ENCODE measurements around the gene FPR3. TPM values are rescaled to one million over a fixed set of nuclear protein-coding genes. Genes with fewer than 3 reads are reported as not detected.

The FPR3 gene
- total and polyA plus RNA-seq, 9 of the 15 experiments (the other 6 are each of a cell fraction or from before 2014, with no cell fraction given): 0.08 to 0.51 (median 0.22) TPM; not detected in 1

DNA sequence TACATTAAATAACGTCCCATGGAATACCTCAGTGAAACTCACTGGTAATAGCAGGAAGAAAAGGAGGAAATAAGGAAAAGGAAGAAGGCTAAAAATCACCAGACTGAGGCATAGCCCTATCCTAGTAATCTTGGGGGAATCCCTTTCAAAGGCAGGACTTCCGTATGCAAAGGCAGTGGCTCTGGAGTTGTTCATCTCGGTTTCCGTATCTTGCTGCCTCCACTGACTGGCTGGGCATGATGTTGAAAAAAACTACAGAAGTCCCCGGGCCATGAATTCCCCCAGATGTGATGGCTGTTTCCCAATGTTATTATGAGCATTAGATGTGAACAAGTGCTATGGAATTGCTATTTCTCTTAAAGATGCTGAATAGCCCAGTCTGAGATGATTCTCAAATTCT lies 28.5 kb upstream of the FPR3 start:
- Histone ChIP-seq H2AFZ (ENCODE audit: low read depth, low read length) (no peak overlapping the region), H3K9me1 (ENCODE audit: control insufficient read depth, insufficient read depth, low read length) (no peaks in the 10 kb centered on the region), H3K36me3 (ENCODE audit: control insufficient read depth, insufficient read depth, low read length) (no peaks in the 10 kb centered on the region), H3K27me3 (ENCODE audit: control insufficient read depth in 2 of 2, insufficient read depth in 2 of 2, low read length in 2 of 2) (no peaks in the 10 kb centered on the region), H4K20me1 (replicated peaks; ENCODE audit: control insufficient read depth, insufficient read depth, low read length) (no peaks in the 10 kb centered on the region), H3K27ac (ENCODE audit: extremely low read depth, low read depth, low read length) (no peak overlapping the region), H3K4me1 (replicated peaks in 1 of 2; ENCODE audit: control insufficient read depth in 2 of 2, insufficient read depth in 2 of 2, low read length in 2 of 2) (peaks cover 0 to 13% of the 10 kb centered on the region in 2 experiments; a peak in 2 of 5 replicates), H3K4me3 (no peak overlapping the region), H3K79me2 (ENCODE audit: control insufficient read depth, insufficient read depth, low read length) (no peaks in the 10 kb centered on the region), H3K9me3 (replicated peaks; ENCODE audit: control insufficient read depth, insufficient read depth, low read depth, low read length) (0 out of 2 replicates have a peak, but pooled peaks cover 2% of the 10 kb centered on the region), H3K9ac (ENCODE audit: insufficient read depth in 1 of 2, low read depth in 2 of 2, low read length in 2 of 2) (no peak overlapping the region), H3K4me2 (ENCODE audit: insufficient read depth, low read length) (no peak overlapping the region)
- in situ Hi-C loops (cut with MboI) (no loop called here), intact Hi-C loops (cut with micrococcal nuclease) (no loop called here)
- POLR2A ChIA-PET: interaction anchor here (0.6 kb wide), 1 partner anchor 35 kb away, joined by 3 read pairs; no protein-coding TSS in a partner anchor
- DNase-seq (ENCODE audit: extremely low read depth in 1 of 4, low spot score in 3 of 4) (no peak), ATAC-seq (no peak), FAIRE-seq (no peak)
- WGBS (ENCODE audit: insufficient coverage, low coverage, missing lambda C conversion rate): 51% methylated on average over 5 of the region's 5 CpGs
- no TSS peak for BruUV-seq (replicated peaks)
- CTCF ChIA-PET (ENCODE audit: low intra/inter-chr PET ratio): interaction anchor here (0.5 kb wide), 1 partner anchor 618 kb away, joined by 4 read pairs; no protein-coding TSS in a partner anchor
- TF ChIP-seq ARHGAP35 (IDR thresholded peaks at IDR 0.05; ENCODE audit: partially characterized antibody): no peak
- no peak for TF ChIP-seq ZNF785 (CRISPR knock-in tag; IDR thresholded peaks at IDR 0.05)
- no peak for TF ChIP-seq MEF2D (tag; conservative IDR thresholded peaks at IDR 0.05; ENCODE audit: low read depth)
- TF ChIP-seq ZNF124 (CRISPR knock-in tag; IDR thresholded peaks at IDR 0.05): no peak
- no peak for TF ChIP-seq FOXA1 (IDR thresholded peaks at IDR 0.05; ENCODE audit: borderline replicate concordance)
- TF ChIP-seq SMAD2 (IDR thresholded peaks at IDR 0.05; ENCODE audit: low read depth, low read length): no peak
- no peak for TF ChIP-seq SLC30A9 (CRISPR knock-in tag; IDR thresholded peaks at IDR 0.05)
- TF ChIP-seq PHB (CRISPR knock-in tag; IDR thresholded peaks at IDR 0.05): no peak
- no peak for TF ChIP-seq BRD4 (IDR thresholded peaks at IDR 0.05)
- TF ChIP-seq SIX5 (IDR thresholded peaks at IDR 0.05; ENCODE audit: borderline replicate concordance in 1 of 2, insufficient read depth in 1 of 2, low read depth in 1 of 2, low read length in 2 of 2): no peak
- TF ChIP-seq, protein P1, sequence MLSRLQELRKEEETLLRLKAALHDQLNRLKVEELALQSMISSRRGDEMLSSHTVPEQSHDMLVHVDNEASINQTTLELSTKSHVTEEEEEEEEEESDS (CRISPR knock-in tag; IDR thresholded peaks at IDR 0.05): no peak
- TF ChIP-seq ZNF717 (CRISPR knock-in tag; IDR thresholded peaks at IDR 0.05): no peak
- no peak for TF ChIP-seq EP300 (IDR thresholded peaks at IDR 0.05; ENCODE audit: low read length)
